LNCAP (cell line): ENCODE data around the gene DHCR24.

Source experiments
- TF ChIP-seq, protein P1 (sequence below): fragments of 450-650 bp; IDR thresholded peaks from 2 replicates; pipeline ENCODE4 v1.5.1; 2017; ENCODE audit warnings: mild to moderate bottlenecking

Gene DHCR24

DNA sequence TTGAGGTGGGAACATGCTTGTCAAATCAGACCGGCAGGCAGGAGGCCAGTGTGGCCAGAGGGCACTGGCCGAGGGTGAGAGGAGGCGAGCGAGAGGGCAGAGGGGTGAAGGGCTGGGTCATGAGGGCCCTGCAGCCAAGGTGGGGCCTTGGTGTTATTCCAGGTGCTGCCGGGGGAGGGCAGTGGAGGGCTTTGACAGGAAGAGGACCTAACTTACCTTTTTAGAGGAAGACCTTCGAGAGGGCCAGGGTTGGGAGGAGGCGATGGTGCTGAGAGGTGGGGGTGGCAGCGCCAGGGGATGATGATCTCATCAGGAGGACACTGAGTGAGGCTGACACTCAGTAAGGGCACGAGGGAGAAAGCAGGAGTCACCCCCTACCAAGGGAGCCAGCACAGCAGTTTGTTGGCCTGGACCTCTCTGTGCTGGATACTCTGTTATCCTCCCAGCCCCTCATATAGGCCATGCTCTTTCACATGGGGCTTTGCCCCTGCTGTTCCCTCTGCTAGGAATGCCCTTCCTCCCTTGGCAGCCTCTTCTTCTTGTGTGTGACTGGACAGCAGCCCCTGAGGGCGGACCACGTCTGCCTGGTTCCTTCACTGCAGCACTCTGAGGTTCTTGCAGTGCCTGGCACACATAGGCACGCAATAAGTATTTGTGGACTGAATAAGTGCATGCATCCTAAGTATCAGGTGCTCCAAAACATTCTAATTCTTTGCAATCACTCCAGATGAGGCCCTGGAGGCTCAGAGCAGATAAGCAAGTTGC is 78.4 kb downstream of the DHCR24 start:
- TF ChIP-seq, protein P1, sequence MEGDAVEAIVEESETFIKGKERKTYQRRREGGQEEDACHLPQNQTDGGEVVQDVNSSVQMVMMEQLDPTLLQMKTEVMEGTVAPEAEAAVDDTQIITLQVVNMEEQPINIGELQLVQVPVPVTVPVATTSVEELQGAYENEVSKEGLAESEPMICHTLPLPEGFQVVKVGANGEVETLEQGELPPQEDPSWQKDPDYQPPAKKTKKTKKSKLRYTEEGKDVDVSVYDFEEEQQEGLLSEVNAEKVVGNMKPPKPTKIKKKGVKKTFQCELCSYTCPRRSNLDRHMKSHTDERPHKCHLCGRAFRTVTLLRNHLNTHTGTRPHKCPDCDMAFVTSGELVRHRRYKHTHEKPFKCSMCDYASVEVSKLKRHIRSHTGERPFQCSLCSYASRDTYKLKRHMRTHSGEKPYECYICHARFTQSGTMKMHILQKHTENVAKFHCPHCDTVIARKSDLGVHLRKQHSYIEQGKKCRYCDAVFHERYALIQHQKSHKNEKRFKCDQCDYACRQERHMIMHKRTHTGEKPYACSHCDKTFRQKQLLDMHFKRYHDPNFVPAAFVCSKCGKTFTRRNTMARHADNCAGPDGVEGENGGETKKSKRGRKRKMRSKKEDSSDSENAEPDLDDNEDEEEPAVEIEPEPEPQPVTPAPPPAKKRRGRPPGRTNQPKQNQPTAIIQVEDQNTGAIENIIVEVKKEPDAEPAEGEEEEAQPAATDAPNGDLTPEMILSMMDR = no peak

DNA sequence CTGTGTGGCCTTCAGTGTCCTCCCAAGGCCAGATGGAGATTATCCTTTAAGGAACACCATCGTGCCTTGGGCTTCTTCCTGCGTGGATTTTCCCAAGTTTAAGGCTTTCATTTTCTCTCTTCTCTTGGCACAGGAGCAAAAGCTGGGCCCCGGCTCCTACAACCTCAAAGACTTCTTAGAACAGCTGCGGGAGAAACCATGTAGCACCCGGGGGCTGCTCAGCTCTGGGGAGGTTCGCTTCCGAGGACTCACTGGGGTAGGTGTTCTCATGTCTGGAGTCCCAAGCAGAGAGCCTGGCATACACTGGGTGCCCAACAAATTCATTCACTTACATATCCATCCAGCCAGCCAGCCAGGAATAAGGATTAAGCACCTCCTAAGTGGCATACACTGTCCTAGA is 79.2 kb downstream of the DHCR24 start:
- TF ChIP-seq, protein P1 = no peak

DNA sequence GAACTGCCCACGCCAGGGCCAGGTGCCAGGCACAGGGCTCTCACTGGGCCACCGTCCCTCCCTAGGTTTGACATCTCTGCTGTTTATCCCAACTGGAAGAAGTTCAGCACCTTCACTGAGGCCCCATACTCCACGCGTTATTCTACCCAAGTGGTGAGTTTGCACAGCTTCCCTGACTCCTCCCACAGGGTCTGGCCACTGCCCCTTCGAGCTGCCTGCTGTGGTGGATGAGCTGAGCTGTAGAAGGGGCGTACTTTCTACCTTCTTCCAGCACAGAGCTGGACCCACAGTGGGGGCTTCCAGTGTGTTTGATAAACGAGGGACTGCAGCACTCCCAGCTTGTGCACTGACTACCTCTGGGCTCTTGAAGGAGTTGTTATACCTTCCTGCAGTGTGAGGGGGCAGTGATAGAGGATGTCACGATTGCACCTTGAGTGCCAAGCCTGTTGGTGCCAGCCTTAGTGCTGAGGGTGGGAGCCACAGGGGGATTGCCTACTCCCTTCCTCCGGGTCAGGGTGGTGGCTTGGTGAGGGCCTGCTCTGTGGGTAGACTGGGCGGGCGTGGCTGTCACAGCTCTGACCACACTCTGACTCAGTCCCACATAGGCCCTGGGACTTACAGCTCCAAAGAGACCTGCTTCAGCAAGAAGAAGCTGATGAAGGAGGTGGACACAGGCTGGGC is 79.9 kb downstream of the DHCR24 start:
- TF ChIP-seq, protein P1 = no peak

DNA sequence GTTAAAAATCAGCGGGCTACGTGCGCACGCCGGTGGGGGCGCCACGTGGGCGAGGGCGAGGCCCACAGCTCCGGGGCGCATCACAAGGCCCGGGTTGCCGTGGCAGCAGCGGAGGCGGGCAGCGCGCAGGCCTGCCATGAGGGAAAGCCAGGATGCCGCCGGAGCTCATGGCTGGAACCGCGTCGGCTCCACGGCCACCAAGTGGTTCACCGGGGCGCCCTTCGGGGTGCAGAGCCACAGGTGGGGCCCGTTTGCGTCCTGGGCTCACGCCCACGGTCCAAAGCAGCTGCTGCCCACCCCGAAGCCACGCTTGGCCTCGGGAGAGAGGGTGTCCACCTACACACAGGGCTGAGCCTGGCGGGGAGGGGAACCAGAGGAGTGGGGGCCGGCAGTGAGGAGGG is 81.0 kb downstream of the DHCR24 start:
- TF ChIP-seq, protein P1 = no peak

DNA sequence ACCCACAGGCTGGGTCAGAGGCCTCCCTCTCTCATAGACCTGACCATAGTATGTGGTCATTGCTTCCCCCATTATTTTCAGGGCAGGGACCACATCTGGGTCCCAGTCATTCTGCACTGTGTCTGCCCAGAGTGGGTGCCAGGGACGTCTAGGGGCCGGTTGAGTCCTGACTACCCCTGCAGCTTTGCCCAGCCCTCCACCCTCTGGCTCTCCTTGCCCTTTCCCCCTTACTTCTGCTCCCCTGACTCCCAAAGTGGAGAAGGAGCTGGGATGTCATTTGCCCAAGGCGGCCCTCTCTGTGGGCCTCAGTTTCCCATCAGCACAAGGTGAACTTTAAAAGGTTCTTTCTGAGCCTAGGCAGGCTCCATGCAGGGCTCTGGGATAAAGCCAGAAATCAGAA is 81.5 kb downstream of the DHCR24 start:
- TF ChIP-seq, protein P1 = no peak

DNA sequence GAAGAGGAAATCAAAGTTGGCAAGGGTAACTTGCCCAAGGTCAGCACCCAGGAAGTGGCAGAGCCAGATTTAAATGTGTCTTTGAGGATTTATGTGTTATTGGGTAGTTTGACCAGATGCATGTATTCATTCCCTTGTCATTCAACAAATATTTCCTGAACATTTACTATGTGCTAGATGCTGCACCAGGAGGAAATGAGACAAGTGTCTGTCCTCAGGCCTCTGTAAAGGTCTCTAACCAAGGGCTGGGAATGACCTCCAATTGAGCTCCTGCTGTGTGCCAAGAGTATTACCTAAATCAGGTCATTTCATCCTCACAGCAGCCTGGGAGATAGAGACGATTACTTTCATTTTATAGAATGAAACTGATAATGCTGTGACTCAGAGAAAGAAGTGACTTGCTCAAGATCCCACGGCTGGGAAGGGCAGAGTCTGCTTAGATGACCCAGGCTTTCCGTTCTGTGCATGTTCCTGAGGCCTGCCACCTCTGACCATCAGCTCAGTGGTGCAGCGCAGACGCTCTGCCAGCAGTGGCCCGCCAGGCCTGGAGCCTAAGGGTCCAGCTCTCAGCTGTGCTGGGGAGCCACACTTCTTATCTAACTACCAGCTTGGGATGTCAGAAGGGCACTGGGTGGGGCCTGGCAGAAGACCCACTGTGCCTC is 82.4 kb downstream of the DHCR24 start:
- TF ChIP-seq, protein P1 = no peak

DNA sequence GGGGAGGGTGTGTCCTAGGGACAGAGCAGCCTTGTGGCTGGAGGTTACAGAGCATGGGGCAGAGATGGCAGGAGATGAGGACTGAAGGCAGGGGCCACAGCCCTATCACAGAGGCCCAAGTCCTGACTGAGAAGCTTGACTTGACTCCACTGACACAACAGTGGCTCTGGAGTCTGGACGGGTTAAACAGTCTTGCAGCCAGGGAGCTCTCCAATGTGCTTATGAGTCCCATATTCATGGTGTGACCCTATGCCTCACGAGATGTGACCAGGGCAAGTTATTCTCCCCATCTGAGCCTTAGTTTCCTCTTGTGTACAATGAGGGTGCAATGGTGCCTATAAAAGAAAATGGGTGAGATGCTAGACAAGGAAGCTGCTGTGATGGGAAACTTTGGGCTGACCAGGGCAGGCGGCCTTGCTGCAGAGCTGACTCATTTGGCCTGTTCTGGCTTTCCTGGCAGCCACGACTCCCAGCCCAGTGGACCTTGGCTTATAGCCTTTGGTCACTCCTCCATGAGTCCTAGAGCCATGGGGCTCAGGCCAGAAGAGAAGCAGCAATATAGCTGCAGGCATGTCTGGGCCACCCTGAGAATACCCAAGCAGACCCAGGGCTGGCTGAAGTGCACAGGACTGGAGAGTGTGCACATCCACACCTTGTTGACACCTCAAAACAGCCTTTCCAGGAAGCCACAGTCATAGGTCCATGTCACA is 83.1 kb downstream of the DHCR24 start:
- TF ChIP-seq, protein P1 = no peak
